BJ (cell line): ENCODE data around the gene FGFR3. TPM values are rescaled to one million over a fixed set of nuclear protein-coding genes. Genes with fewer than 3 reads are reported as not detected.

Source experiments
- CTCF ChIA-PET: fragments of 350-600 bp; formaldehyde crosslinking; extraction: SDS; loops from one replicate; lab custom pipeline; 2021; ENCODE audit warnings: antibody characterized with exemption, inconsistent platforms; lab: Yijun Ruan, JAX
- POLR2A ChIA-PET: fragments of 300-600 bp; sonication (Branson Sonifier 250); formaldehyde crosslinking; extraction: SDS; loops from one replicate; lab custom pipeline; 2021; ENCODE audit warnings: antibody characterized with exemption; lab: Charles Lee
- DNase-seq: peaks from one replicate; pipeline ENCODE4 v3.0.0-alpha.2; 2011; ENCODE audit warnings: low read depth
- H3K27me3 ChIP-seq: 2 replicates; pipeline ENCODE4 v1.6.0; 2011; ENCODE audit warnings: low read length; ENCODE audit not compliant: control insufficient read depth, insufficient read depth
- H3K36me3 ChIP-seq: 2 replicates; pipeline ENCODE4 v1.5.1; 2011; ENCODE audit warnings: low read length; ENCODE audit not compliant: control insufficient read depth, insufficient read depth
- H3K4me3 ChIP-seq: 2 replicates; pipeline ENCODE4 v1.5.1; 2011; ENCODE audit warnings: low read depth, mild to moderate bottlenecking, control low read depth, low read length
- CTCF ChIP-seq: IDR thresholded peaks from 2 replicates; pipeline ENCODE4 v1.5.1; 2011; ENCODE audit warnings: low read depth, mild to moderate bottlenecking, control low read depth, inconsistent platforms, low read length, moderate library complexity; ENCODE audit not compliant: insufficient read depth
- polyA plus RNA-seq: library from polyadenylated mRNA; depleted of rRNA; stranded (reverse); fragments of >200 nt; gene quantifications from 2 replicates; pipeline ENCODE4 v1.2.3, GENCODE V29; 2011

FGFR3 gene
- polyA plus RNA-seq, 1 experiment: 1.0 TPM

GRCh38 chr4:1787411-1788077, 5.5 kb upstream of the FGFR3 start:
- POLR2A ChIA-PET: no interaction called here

DNA sequence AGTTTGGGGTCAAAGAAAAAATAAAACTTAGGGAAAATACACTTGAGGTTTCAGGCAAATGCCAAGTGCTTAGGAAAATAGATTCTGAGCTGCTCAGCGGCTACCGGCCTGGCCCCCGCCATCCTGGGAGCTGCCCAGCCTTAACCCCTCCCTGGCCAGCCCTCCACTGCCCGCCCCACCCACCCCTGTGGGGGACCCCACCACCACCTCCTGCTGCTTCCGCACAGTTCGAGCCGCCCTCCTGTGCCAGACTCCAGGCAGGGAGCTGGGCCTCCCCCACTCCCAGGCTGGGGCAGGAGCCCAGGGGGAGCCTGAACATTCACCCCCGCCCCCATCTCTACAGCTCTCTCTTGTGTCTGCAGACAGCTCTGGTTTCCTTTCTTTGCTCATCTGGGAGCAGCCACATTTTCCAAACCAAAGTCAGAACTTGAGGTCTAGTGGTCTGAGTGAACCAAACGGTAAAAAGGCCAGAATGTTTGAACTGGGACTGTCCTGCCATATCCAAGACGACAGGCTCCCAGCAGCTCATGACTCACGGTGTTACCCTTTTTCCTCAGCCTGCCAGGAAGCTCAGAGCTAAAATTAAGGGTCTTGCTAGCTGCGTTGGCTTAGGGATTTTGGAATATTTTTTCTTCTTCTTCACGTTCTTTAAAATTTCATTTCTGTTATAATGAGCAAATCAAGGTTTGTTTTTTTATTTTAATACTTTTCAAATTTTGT, 4.7 kb upstream of the FGFR3 start:
- Histone ChIP-seq H3K4me3 (no peak overlapping the region), H3K36me3 (no peaks in the 10 kb centered on the region), H3K27me3 (peaks cover 5% of the 10 kb centered on the region; the same call in 1 of the 2 replicates)
- no peak for TF ChIP-seq CTCF
- ChIA-PET CTCF (interaction anchor here (0.8 kb wide), 1 partner anchor 1291 kb away, joined by 3 read pairs; no protein-coding TSS in a partner anchor), POLR2A (no interaction called here)
- DNase-seq: no peak

More at GRCh38 chr4:1787411-1788077, 5.5 kb upstream of the FGFR3 start:
- Histone ChIP-seq H3K27me3 (peaks cover 5% of the 10 kb centered on the region; the same call in 1 of the 2 replicates), H3K36me3 (no peaks in the 10 kb centered on the region), H3K4me3 (no peak overlapping the region)
- CTCF ChIA-PET: no interaction called here
- no peak for DNase-seq
- no peak for TF ChIP-seq CTCF

DNA sequence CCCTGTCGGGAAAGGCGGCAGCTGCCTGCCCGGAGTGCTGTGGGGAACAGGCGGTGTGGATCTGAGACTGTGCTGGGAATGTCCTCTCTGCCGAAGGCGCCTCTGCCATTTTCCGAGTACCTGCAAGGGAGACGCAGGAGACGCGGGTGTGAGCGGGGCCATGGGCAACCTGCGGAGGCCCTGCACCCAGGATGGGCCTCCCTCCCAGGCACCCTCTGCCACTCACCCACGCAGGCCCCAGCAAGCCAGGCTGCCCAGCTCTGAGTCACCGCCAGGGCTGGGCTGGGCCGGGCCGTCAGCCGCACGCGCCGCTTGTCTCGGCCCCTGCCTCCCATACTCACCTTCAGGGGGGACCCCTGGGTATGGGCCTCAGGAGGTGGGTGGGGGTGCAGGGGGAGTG, 3.5 kb upstream of the FGFR3 start:
- H3K36me3 ChIP-seq: no peaks in the 10 kb centered on the region
- ChIA-PET POLR2A (no interaction called here), CTCF (interaction anchor here (0.6 to 0.8 kb wide), 2 partner anchors 325 to 1290 kb away, joined by 3 read pairs; no protein-coding TSS in a partner anchor)
- no peak overlapping the region for H3K4me3 ChIP-seq
- no peak for TF ChIP-seq CTCF
- peaks cover 6% of the 10 kb centered on the region; the same call in 1 of the 2 replicates for H3K27me3 ChIP-seq
- no peak for DNase-seq

DNA sequence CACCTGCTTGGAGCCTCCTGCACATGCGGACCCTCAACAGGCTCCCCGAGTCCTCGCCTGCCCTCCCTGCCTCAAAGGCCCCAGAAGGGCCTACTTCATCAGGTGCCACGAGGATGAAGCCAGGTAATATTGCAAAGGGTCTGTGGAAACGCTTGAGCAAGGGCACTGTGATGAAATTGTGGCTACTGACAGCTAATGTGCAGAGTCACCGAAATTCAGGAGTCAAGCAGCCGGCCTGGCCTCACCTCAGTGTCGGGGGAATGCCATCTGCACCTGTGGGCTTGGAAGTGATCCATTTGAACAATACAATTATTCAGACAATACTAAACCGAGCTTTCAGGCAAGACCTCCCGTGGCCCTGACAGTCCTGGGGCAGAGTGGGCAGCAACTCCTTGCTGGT, 3.1 kb upstream of the FGFR3 start:
- Histone ChIP-seq H3K36me3 (no peaks in the 10 kb centered on the region), H3K27me3 (peaks cover 6% of the 10 kb centered on the region; the same call in 1 of the 2 replicates), H3K4me3 (no peak overlapping the region)
- no peak for DNase-seq
- ChIA-PET POLR2A (no interaction called here), CTCF (no interaction called here)
- TF ChIP-seq CTCF: no peak

DNA sequence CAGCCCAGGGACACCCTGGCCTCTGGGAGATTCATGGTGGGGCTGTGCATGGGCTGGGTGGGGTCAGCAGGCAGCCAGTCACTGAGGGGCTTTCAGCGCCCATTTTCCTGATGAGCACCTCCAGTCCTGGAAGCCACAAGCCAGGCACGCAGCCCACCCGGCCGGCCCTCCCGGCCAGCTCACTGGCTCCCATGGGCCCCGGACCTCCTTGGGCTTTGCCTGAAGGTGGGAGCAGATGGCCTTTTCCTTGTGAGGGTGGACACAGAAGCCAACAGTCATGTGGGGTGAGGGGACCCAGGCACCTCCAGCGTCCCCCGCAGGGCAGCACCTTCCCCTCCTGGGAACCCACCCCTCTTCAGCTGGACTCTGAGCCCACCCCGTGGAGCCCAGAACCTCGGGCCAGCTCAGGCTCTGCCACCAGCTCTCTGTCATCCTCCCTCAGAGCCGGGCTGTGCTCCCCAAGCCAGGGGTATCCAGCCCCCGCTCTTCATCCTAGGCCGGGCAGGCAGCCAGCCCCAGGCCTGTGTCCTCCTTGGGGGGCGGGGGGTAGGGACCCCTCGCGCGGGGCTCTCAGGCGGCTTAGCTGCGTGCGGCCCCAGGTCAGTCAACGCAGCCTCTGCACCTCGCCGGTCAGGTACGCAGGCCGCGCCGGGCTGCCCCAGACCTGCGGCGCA, 798 bp upstream of the FGFR3 start:
- TF ChIP-seq CTCF: no peak
- Histone ChIP-seq H3K27me3 (peaks cover 17% of the 10 kb centered on the region), H3K36me3 (no peaks in the 10 kb centered on the region), H3K4me3 (no peak overlapping the region)
- POLR2A ChIA-PET: no interaction called here
- CTCF ChIA-PET: interaction anchor here (1.2 kb wide), 1 partner anchor 15 kb away, joined by 4 read pairs; no protein-coding TSS in a partner anchor
- no peak for DNase-seq
